ENCODE measurements around the gene SMAD3.

Gene SMAD3

DNA sequence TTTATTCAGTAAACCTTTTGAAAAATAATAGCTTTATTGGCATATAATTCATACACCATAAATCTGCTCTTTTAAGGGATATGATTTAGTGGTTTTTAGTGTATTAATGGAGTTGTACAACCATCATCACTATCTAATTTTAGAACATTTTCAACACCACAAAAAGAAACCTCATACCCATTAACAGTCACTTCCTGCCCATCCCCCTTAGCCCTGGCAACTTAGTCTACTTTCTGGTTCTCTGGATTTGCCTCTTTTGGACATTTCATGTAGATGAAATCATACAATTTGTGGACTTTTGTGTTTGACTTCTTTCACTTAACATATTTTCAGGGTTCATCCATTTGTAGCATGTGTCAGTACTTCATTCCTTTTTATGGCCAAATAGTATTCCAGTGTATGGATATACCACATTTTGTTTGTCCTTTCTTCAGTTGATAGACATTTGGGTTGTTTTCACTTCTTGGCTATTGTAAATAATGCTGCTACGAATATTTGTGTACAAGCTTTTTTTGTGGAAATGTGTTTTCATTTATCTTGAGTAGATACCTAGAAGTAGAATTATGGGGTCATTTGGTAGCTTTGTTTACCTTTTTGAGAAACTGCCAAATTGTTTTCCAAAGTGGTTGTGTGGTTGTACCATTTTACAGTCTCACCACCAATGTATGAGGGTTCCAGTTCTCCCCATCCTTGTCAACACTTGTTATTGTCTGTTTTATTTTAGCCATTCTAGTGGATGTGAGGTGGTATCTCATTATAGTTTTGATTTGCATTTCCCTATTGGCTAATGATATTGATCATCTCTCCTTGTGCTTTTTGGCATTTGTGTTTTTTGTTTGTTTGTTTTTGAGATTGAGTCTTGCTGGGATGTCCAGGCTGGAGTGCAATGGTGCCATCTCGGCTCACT lies 45.8 kb downstream of the SMAD3 start:
- no peaks in the 10 kb centered on the region for H3K27me3 ChIP-seq (replicated peaks; ENCODE audit: control insufficient read depth, insufficient read depth, low read length)
- H3K36me3 ChIP-seq (ENCODE audit: control insufficient read depth, insufficient read depth, low read length) = no peaks in the 10 kb centered on the region
- no peak for DNase-seq (ENCODE audit: extremely low read depth, insufficient read length)
- TF ChIP-seq, protein P1, sequence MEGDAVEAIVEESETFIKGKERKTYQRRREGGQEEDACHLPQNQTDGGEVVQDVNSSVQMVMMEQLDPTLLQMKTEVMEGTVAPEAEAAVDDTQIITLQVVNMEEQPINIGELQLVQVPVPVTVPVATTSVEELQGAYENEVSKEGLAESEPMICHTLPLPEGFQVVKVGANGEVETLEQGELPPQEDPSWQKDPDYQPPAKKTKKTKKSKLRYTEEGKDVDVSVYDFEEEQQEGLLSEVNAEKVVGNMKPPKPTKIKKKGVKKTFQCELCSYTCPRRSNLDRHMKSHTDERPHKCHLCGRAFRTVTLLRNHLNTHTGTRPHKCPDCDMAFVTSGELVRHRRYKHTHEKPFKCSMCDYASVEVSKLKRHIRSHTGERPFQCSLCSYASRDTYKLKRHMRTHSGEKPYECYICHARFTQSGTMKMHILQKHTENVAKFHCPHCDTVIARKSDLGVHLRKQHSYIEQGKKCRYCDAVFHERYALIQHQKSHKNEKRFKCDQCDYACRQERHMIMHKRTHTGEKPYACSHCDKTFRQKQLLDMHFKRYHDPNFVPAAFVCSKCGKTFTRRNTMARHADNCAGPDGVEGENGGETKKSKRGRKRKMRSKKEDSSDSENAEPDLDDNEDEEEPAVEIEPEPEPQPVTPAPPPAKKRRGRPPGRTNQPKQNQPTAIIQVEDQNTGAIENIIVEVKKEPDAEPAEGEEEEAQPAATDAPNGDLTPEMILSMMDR (IDR thresholded peaks at IDR 0.05; ENCODE audit: insufficient read depth, low read length, poor library complexity, severe bottlenecking) = no peak
- no peak overlapping the region for H3K4me3 ChIP-seq (replicated peaks; ENCODE audit: low read depth, low read length)

DNA sequence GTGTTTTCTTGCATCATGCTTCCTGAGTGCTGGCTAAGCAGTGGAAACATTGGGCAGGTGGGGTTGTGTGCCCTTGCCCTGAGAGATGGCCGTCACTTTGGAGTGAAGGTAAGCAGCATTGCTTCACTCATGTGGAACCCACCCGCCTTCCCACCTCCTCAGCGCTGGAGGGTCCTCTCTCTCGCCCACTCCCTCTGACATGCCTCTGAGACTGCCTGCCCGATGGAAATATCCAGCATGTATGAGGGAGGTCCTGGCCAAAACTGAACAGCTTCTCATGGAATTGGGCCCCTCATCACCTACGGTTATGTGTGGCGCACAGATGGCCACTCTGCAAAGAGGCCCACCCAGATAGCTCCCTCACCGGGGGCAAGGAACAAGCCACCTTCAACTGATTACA lies 48.6 kb downstream of the SMAD3 start:
- no peaks in the 10 kb centered on the region for H3K36me3 ChIP-seq (ENCODE audit: control insufficient read depth, insufficient read depth, low read length)
- TF ChIP-seq, protein P1 (IDR thresholded peaks at IDR 0.05; ENCODE audit: insufficient read depth, low read length, poor library complexity, severe bottlenecking) = no peak
- H3K4me3 ChIP-seq (replicated peaks; ENCODE audit: low read depth, low read length) = no peak overlapping the region
- no peaks in the 10 kb centered on the region for H3K27me3 ChIP-seq (replicated peaks; ENCODE audit: control insufficient read depth, insufficient read depth, low read length)
- DNase-seq (ENCODE audit: extremely low read depth, insufficient read length) = no peak

DNA sequence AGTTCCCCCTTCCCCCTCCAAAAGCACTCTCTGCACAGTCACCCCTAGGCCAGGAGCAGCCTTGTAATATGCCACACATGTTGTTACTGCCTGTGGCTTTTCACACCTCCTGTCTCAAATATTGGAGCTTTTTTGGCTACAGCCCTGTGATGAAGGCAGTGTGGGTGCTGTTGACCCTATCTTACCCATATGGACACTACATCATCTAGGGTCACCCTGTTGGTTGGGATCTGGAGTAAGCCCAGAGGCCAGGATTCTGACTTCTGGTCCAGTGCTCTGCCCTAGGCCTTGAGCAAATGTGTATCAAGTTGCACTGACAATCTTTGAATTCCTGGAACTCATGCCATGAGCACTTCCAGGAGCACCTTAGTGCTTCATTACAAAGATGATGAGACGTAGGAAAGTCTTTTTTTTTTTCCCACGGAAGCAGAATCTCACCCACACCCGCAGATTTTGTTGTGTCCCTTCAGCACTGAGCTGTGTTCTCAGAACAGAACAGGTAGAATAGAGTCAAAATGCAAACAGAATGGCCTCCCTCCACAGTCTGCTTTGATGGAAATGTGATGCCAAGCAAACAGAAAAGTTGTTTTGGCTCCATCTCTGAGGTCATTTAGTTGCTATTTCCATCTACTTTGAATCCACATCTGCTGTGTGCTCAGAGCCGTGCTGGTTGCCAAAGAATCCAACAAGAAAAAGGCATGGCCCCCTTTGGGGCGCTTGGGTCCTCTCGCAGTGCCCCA lies 49.6 kb downstream of the SMAD3 start:
- Histone ChIP-seq H3K4me3 (replicated peaks; ENCODE audit: low read depth, low read length) (no peak overlapping the region), H3K36me3 (ENCODE audit: control insufficient read depth, insufficient read depth, low read length) (no peaks in the 10 kb centered on the region), H3K27me3 (replicated peaks; ENCODE audit: control insufficient read depth, insufficient read depth, low read length) (no peaks in the 10 kb centered on the region)
- TF ChIP-seq, protein P1 (IDR thresholded peaks at IDR 0.05; ENCODE audit: insufficient read depth, low read length, poor library complexity, severe bottlenecking) = no peak
- DNase-seq (ENCODE audit: extremely low read depth, insufficient read length) = no peak

DNA sequence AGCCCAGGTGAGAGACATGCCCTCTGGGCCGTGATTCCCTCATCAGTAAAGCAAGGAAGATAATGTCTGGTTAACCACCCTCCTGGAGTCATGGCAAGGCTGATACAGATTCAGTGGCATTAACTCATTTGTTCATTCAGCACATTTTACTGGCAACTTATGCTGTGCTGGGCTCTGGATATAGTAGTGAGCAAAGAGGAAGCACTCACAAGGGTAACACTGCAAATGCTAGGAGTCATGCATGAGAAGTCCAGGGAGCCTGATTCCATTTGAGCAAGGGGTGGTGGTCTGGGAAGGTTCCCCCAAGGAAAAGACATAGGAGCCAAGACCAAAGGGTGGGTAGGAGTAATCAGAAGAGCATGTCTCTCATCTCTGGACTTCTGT lies 50.2 kb downstream of the SMAD3 start:
- TF ChIP-seq, protein P1 (IDR thresholded peaks at IDR 0.05; ENCODE audit: insufficient read depth, low read length, poor library complexity, severe bottlenecking) = no peak
- H3K27me3 ChIP-seq (replicated peaks; ENCODE audit: control insufficient read depth, insufficient read depth, low read length) = no peaks in the 10 kb centered on the region
- no peaks in the 10 kb centered on the region for H3K36me3 ChIP-seq (ENCODE audit: control insufficient read depth, insufficient read depth, low read length)
- no peak for DNase-seq (ENCODE audit: extremely low read depth, insufficient read length)
- no peak overlapping the region for H3K4me3 ChIP-seq (replicated peaks; ENCODE audit: low read depth, low read length)

DNA sequence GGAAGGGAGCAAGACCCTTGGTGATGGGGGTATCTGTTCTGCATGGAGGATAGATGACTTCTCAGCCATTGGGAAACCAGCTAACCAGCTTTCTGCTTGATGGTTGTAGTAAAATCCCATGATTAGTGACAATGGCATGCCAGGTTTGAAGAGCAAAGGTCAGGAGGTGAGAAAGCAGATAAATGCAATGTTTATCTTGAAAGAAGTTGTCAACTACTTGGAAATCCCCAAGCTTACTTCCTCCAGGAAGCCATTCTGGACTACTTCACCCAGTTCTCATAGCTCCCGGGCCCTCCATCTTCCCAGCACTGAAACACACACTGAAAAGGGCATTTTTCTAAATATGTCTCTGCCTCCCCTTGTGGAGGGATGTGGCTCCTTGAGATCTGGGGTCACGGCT lies 51.3 kb downstream of the SMAD3 start:
- no peaks in the 10 kb centered on the region for H3K36me3 ChIP-seq (ENCODE audit: control insufficient read depth, insufficient read depth, low read length)
- DNase-seq (ENCODE audit: extremely low read depth, insufficient read length) = no peak
- H3K27me3 ChIP-seq (replicated peaks; ENCODE audit: control insufficient read depth, insufficient read depth, low read length) = no peaks in the 10 kb centered on the region
- TF ChIP-seq, protein P1 (IDR thresholded peaks at IDR 0.05; ENCODE audit: insufficient read depth, low read length, poor library complexity, severe bottlenecking) = no peak
- H3K4me3 ChIP-seq (replicated peaks; ENCODE audit: low read depth, low read length) = no peak overlapping the region

Measured in GM06990 (cell line).